GM18951 (cell line): ENCODE measurements around the gene SPEF1.
A peak's percentile ranks its signal among the peaks of the same experiment; 100 is the strongest.

Source experiments
- POLR2A ChIP-seq: IDR thresholded peaks from 4 replicates; pipeline ENCODE4 v1.6.1; 2011; ENCODE audit warnings: mild to moderate bottlenecking; ENCODE audit not compliant: insufficient read length, insufficient read depth; ENCODE audit errors: extremely low read depth
- in situ Hi-C: fragments of 300-500 bp; cut with MboI; formaldehyde crosslinking; loops from one replicate; pipeline ENCODE4 v1.12.0; 2022; ENCODE audit warnings: low sequenced_read_pairs, mixed read lengths, inconsistent platforms; ENCODE audit not compliant: unreplicated experiment

The SPEF1 gene

DNA sequence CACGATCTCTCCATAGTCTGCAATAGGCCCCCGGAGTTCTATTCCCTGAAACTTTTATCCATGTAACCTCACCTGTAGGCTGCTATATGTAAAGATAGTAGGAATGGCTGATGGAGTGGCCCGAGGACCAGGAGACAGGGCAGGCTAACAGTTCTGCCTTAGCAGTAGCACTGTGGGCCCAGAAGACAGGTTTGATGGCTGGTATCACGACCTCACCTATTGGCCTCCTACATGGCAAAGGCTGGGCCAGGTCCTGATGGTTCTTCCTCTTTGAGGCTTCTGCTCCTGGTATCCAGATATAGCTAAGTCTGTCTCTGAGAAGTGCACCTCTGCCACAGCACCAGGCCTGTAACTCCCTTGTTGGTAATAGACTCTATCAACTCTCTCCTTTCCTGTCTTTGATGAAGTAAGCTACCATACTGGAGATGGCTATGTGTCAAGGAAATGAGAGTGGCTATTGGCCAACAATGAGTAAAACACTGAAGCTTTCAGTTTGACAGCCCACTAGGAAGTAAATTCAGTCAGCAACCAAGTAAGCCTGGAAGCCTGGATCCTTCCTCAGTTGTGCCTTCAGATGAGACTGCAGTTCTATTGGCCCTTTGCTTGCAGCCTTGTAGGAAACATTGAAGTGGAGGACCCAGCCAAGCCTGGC, 5.7 kb downstream of the SPEF1 start:
- in situ Hi-C loops, result no loop called here
- no peak for TF ChIP-seq POLR2A

DNA sequence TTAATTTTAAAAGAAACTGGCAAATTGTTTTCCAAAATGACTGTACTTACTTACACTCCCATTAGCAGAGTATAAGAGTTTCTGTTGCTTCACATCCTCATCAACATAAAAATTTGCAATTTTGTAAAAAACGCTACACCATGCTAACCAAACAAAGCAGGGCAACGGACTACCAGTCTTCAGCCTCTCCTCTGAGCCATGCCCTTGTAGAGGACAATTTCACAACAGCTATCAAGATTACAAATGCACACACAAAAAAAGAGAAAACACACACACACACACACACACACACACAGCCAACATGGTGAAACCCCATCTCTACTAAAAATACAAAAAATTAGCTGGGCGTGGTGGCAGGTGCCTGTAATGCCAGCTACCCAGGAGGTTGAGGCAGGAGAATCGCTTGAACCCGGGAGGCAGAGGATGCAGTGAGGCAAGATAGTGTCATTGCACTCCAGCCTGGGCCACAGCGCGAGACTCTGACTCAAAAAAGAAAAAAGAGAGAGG, 9.6 kb downstream of the SPEF1 start:
- no peak for TF ChIP-seq POLR2A
- in situ Hi-C loops, result no loop called here

DNA sequence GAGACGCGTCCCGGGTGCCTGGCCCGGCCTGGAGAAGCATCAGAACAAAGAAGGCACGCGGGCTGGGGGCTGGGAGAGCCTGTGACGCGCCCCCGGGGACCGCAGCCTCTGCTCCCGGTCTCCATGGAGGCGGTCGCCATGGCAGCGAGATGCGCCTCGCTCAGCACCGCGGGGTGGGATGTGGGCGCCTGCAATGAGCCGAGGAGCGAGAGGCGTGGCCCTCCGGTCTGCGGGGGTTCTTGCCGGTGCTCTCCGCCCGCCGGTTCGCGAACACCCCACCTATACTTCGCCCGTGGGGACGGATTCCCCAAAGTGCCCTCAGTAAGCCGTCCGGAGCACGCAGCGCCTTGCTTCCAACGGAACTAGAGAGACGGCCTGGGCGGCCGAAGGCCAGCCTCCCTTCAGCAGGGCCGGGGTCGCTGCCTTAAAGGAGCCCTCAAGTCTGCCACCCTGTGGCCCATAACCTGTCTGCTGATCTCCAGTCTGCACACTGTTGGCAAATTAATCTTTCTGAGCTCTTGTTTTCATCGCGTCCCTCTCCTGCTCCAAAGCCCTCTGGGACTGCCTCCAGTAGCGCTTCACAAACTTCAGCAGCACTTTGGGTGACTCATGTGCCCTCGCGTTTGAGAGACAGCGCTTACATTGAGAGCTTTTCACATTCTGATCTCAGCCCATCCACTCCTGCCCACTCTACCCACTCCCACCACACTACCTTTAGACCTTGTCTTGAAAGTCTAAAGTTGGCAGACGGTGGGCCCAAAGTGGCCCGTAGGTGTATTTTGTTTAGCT, 12.7 kb downstream of the SPEF1 start:
- TF ChIP-seq POLR2A, result no peak
- in situ Hi-C loops, result no loop called here

DNA sequence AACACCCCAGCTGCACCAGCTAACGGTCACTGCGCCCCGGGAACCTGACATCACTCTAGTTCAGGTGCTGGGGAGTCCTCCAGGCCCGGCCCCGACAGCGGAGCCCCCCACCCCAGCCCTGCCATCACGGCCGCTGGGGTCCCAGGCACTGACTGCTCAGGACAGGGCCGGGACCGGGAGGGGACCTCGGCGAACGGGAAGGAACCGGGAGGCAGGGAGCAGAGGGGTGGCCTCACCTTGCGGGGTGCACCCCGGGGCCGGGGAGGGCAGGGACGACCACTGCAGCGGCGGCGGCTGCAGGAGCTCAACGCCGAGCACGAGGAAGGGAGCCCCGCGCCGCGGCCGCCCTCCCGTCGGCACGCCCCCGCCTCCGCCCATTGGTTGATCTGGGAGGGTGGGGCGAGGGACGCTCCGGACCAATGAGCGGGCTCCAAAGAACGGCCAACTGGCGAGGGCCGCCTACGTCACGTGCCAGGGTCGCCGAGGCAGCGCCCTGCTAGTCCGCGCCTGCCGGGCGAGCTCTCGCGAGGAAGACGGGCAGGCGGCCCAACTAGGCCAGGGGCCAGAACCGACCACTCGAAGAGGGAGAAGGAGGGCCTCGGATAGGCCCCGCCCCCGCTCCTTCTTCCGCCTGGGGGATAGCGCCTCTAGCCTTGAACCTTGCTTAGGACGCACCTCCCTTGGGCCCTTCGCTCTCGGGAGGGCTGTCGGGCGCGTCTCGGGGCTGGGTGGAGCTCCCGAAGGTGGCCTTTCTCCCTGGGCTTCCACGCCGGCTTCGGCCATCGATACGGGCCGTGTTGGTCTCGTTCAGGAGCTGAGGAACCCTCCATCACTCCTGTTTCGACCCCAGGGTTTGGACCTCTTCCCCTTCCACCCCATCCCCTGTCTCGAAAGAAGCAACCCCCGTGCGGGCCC, 13.6 kb downstream of the SPEF1 start, which contains the start of gene ADISSP:
TSS of gene ADISSP (minus strand) at position 327 of the 915 bp plus-strand sequence. CDS start 7,653 bp downstream, outside the sequence.
- TF ChIP-seq POLR2A, result peak; percentile 78
- in situ Hi-C loops, result no loop called here

DNA sequence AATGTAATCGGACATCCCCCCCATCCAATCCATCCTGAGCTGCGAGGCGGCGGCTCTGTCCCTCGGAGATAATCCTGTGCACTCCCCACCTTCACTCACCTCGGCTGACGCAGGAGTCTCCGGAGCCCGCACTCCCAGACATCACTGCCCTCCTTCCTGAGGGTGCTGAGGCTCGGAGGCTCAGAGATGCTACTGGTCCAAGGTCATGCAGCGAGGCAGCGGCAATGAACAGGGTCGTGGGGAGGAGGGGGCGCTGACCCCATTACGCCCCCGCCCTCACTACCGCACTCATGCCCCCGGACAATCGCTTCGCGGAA, 14.2 kb downstream of the SPEF1 start:
- TF ChIP-seq POLR2A, result no peak
- in situ Hi-C loops, result no loop called here

DNA sequence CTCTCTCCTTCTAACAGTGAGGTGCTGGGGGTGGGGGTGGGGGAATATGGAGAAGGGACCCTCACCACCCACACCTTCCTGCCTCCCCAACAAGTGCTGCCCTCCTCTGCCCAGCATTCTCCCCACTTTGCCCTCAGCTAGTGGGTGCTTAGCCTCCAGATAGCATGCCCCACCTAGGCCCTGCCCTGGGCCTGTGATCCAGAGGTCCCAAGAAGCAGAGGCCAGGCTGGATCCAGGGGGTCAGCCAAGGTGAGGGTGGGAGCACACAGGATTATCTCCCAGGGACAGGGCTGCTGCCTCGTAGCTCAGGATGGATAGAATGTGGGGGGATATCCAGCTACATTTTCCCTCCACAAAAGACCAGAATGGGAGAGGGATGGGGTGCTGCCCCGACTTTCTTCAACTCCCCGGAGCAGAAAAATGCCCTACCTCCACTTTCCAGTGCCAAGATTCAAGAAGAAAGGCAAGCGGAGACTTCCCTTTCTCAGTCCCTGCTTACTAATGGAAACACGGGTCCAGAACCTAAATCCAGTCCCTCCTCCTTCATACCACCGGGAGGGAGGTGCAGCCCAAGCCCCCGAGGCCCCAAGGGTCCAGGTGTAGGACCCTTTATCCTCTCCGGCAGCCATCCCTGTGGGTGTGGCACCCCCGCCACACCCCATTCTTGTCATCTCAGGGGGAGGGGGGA, 14.7 kb downstream of the SPEF1 start:
- in situ Hi-C loops, result no loop called here
- TF ChIP-seq POLR2A, result no peak

DNA sequence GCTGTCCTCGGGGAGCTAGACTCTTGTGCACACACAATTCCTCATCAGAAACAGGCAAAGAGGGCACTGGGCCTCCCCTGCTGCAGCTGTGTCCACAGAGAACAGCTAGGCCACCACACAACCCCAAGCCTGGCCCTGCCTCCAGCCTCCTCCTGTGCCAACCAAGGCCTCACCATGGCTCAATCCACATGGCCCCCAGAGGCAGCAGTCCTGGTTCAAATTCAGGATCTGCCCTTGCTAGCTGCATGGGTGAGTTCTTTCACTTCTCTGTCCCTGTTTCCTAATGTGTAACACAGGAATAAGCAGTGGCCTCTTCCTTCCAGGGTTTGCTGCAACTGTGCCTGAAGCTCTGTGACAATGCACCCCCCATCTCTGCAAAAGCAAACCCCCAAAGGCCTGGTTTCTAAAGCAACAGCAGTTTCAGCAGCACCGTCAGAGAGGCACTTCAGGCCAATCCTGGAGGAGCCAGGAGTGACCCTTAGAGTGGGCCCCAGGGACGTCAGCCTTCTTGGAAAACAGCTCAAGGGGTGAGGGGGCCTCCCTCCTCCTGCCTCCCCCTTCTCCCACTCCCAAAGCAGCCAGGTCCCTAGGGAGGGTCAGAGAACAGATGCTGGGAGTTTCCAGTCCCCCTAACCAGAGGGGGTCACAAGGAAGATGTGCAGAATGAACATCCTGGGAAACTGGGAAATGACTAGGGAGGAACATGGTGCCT, 15.9 kb downstream of the SPEF1 start:
- in situ Hi-C loops, result no loop called here
- TF ChIP-seq POLR2A, result no peak

DNA sequence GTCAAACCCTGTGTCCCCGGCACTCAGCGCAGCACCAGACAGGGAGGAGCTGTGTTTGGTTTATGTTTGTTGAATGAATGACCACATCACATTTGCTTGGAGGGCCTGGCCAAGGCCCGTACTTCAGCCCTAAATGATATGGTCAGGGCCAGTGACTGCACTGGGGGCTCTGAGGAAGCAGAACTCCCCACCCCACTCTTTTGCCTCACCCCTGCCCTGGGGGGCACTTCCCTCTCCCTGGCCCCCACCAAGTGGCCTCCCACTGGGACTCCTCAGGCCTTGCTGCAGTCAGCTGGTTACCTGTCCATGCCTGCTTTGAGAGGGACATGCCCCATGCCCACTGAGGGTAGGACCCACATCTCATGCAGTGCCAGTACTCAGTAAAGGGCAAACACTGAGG, 16.6 kb downstream of the SPEF1 start:
- in situ Hi-C loops, result no loop called here
- no peak for TF ChIP-seq POLR2A

DNA sequence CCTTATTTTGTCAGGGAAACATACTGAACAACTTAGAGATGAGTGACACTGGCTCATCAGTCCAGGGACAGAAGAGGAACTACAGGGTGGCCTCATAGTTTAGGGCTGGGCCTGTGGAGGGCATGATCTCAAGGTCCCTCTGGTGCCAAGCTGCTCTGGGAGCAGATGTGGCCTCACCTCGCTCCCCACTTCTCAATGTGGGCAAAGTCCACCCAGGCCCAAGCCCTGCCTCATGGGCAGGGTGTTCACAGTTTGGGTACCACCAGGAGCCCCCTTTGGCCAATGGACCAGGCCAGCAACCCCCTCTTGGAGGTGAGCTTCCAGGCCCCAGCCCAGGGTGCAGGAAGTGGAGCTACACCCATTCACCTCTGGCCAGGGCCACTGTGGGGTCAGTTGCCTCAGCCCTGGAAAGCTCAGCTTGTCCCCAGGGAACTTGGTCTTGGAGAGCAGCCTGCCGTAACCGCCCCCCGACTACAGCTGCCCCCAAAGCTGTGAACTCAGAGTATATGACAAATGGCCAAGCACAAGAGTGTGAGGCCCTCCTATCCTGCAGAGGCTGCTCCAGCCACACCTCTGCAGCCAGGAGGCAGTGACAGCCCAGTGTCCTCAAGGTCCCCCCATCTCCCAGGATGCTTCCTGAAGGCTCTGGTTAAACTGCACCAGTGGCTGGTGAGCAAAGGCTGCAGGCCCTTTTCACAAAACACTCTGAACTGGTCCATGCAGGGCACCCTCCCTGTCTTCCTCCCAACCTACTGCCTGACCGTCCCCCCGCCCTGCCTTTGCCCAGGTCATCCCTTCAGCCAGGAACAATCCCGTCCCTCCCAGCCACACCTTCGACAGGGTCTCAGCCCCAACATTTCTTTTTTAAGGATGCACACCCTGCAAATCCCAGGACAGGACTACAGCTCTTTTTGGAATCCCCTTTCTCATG, 17.3 kb downstream of the SPEF1 start:
- in situ Hi-C loops, result no loop called here
- no peak for TF ChIP-seq POLR2A

DNA sequence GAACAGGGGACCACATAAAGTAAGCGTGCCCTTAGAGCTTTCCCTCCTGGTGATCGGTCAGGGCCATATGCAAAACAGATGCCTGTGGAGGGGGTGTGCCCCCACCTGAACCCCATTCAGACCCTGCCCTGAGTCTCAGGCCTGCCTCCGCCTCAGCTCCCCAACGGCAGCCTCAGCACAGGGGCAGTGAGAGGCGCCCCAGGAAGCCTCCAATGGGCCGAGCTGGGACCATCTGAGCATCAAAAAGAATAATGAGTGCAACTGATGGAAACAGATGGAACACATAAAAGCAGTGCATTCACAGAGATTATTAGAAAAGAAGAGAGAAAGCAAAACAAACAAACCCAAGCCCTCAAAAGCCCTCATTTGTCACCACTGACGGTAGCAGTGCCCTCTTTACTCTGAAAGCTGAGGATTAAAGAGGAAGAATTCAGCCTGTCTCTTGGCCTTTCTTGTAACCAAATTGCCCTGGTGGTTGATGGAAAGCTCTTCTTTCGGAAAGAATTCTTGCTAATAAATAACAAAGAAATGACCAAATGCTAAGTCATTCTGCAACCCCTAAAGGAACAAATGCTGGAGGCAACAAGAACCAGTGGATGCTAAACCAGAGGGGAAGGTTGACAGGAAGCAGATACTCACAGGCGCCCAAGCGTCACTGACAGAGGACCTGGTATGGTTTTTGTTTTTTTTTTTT, 20.4 kb downstream of the SPEF1 start:
- TF ChIP-seq POLR2A, result no peak
- in situ Hi-C loops, result no loop called here

DNA sequence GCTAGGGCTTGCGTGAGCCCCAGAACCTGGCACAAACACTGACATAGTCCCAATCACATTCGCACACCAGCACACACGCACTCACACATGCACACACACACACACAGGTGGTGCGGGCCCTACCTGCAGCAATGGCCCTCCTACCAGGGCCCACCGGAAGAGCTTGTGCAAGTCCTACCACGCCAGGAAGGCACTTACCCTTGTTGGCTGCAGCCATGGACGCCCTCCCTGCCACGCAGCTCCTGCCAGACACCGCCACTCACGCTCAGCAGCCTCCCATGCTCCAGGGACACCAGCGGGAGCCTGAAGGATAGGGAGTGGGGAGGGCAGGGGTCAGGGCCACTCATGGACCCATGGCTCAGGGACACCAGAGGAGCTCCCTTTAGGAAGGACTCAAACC, 21.4 kb downstream of the SPEF1 start:
- no peak for TF ChIP-seq POLR2A
- in situ Hi-C loops, result no loop called here
